Measurements from ENCODE around the gene BNIPL. TPM values are rescaled to one million over a fixed set of nuclear protein-coding genes. Genes with fewer than 3 reads are reported as not detected.
A peak's percentile ranks its signal among the peaks of the same experiment; 100 is the strongest.

The BNIPL gene
- total and polyA plus RNA-seq, 8 donors, result 3.5 to 11.6 (median 8.5) TPM

GRCh38 chr1:151000408-151000807 is 36.0 kb upstream of the BNIPL start:
- Histone ChIP-seq H3K27me3 (no peaks in the 10 kb centered on the region), H3K27ac (peak overlapping the region in 1 of 2 donors; percentile 87), H3K4me1 (peaks cover 23 to 70% of the 10 kb centered on the region in 2 donors), H3K4me3 (no peak overlapping the region), H3K36me3 (peaks cover 0 to 35% of the 10 kb centered on the region in 2 donors), H3K9me3 (no peaks in the 10 kb centered on the region)
- ATAC-seq (no peak), DNase-seq (no peak)
- no peak for TF ChIP-seq CTCF (IDR thresholded peaks at IDR 0.05)
- intact Hi-C loops (cut with DNase I), result no loop called here

- H3K9me3 ChIP-seq, result no peaks in the 10 kb centered on the region
- no peak for DNase-seq
- H3K27me3 ChIP-seq, result no peaks in the 10 kb centered on the region
- peaks cover 0 to 32% of the 10 kb centered on the region in 2 donors for H3K36me3 ChIP-seq
- H3K4me1 ChIP-seq, result peaks cover 23 to 69% of the 10 kb centered on the region in 2 donors
- no peak for ATAC-seq
- intact Hi-C loops (cut with DNase I), result no loop called here
- H3K4me3 ChIP-seq, result no peak overlapping the region
- H3K27ac ChIP-seq, result peak overlapping the region in 1 of 2 donors; percentile 87
- TF ChIP-seq CTCF (IDR thresholded peaks at IDR 0.05), result no peak
Measured at GRCh38 chr1:151001602-151002001, 34.8 kb upstream of the BNIPL start.

- Histone ChIP-seq H3K9me3 (no peaks in the 10 kb centered on the region), H3K4me3 (no peak overlapping the region), H3K4me1 (peaks cover 26 to 74% of the 10 kb centered on the region in 2 donors), H3K27me3 (no peaks in the 10 kb centered on the region), H3K27ac (peak overlapping the region in 1 of 2 donors; percentile 87), H3K36me3 (peaks cover 0 to 28% of the 10 kb centered on the region in 2 donors)
- intact Hi-C loops (cut with DNase I), result no loop called here
- ATAC-seq (no peak), DNase-seq (no peak)
- TF ChIP-seq CTCF (IDR thresholded peaks at IDR 0.05), result no peak
Measured at GRCh38 chr1:151002051-151002450, 34.3 kb upstream of the BNIPL start.

GRCh38 chr1:151002611-151003010 is 33.8 kb upstream of the BNIPL start:
- Histone ChIP-seq H3K4me3 (peak overlapping the region in 1 of 2 donors; percentile 20), H3K9me3 (no peaks in the 10 kb centered on the region), H3K4me1 (peaks cover 31 to 79% of the 10 kb centered on the region in 2 donors), H3K36me3 (peaks cover 0 to 22% of the 10 kb centered on the region in 2 donors), H3K27me3 (no peaks in the 10 kb centered on the region), H3K27ac (peak overlapping the region in 1 of 2 donors; percentile 87)
- no peak for TF ChIP-seq CTCF (IDR thresholded peaks at IDR 0.05)
- intact Hi-C loops (cut with DNase I), result no loop called here
- no peak for DNase-seq
- no peak for ATAC-seq

- no peaks in the 10 kb centered on the region for H3K9me3 ChIP-seq
- peak overlapping the region in 1 of 2 donors; percentile 20 for H3K4me3 ChIP-seq
- ATAC-seq, result no peak
- DNase-seq, result no peak
- peak overlapping the region; percentile 4 to 87 for H3K27ac ChIP-seq
- no peaks in the 10 kb centered on the region for H3K27me3 ChIP-seq
- TF ChIP-seq CTCF (IDR thresholded peaks at IDR 0.05), result no peak
- H3K36me3 ChIP-seq, result peaks cover 0 to 16% of the 10 kb centered on the region in 2 donors
- intact Hi-C loops (cut with DNase I), result no loop called here
- H3K4me1 ChIP-seq, result peaks cover 34 to 85% of the 10 kb centered on the region in 2 donors
Measured at GRCh38 chr1:151003180-151003579, 33.2 kb upstream of the BNIPL start.
